CD4-positive, alpha-beta T cell treated with Interleukin-2 at 100 ng/mL for 4 hours (primary cell): Measurements from ENCODE around the gene TAF5L.
"Not testable (repeated sequence)": the region's sequence is repeated elsewhere in the genome, so short reads cannot be mapped to it uniquely, and the experiment has no call there.

Experiments used
- DNase-seq: peaks from one replicate; pipeline ENCODE4 v3.0.0-alpha.2; 2020; ENCODE audit warnings: low spot score

Gene TAF5L

GRCh38 chr1:229603371-229604005 lies 22.4 kb downstream of the TAF5L start:
- DNase-seq, result no peak

GRCh38 chr1:229600229-229600628 lies 25.7 kb downstream of the TAF5L start:
- DNase-seq, result no peak

GRCh38 chr1:229599218-229599954 lies 26.5 kb downstream of the TAF5L start:
- no peak for DNase-seq

GRCh38 chr1:229597877-229598276 lies 28.0 kb downstream of the TAF5L start:
- DNase-seq, result no peak

- no peak for DNase-seq
These were observed 28.8 kb downstream of the TAF5L start for GRCh38 chr1:229596925-229597699.

GRCh38 chr1:229595876-229596275 lies 30.0 kb downstream of the TAF5L start:
- DNase-seq, result not testable (repeated sequence)

- no peak for DNase-seq
These were observed 31.5 kb downstream of the TAF5L start for GRCh38 chr1:229594227-229595008.

- no peak for DNase-seq
These were observed 32.1 kb downstream of the TAF5L start for GRCh38 chr1:229593800-229594199.

- no peak for DNase-seq
These were observed 35.8 kb downstream of the TAF5L start for GRCh38 chr1:229590119-229590518.

- no peak for DNase-seq
These were observed 40.6 kb downstream of the TAF5L start for GRCh38 chr1:229585338-229585737.

GRCh38 chr1:229582715-229583114 lies 43.2 kb downstream of the TAF5L start:
- no peak for DNase-seq

- DNase-seq, result no peak
These were observed 43.8 kb downstream of the TAF5L start for GRCh38 chr1:229582011-229582694.

- no peak for DNase-seq
These were observed 44.4 kb downstream of the TAF5L start for GRCh38 chr1:229581485-229581884.

- DNase-seq, result no peak
These were observed 46.8 kb downstream of the TAF5L start for GRCh38 chr1:229579059-229579673.

GRCh38 chr1:229578168-229579058 lies 47.5 kb downstream of the TAF5L start:
- DNase-seq, result no peak

GRCh38 chr1:229574679-229575442 lies 51.1 kb downstream of the TAF5L start:
- no peak for DNase-seq

GRCh38 chr1:229572286-229572685 lies 53.6 kb downstream of the TAF5L start:
- DNase-seq, result no peak

- DNase-seq, result no peak
These were observed 54.9 kb downstream of the TAF5L start for GRCh38 chr1:229570891-229571516.

GRCh38 chr1:229570305-229570704 lies 55.6 kb downstream of the TAF5L start:
- DNase-seq, result no peak
